GM18505 (cell line): Measurements from ENCODE around the gene ADIG.

Source experiments
- ATAC-seq: cut with Tn5 transposase; IDR thresholded peaks from one replicate; pipeline ENCODE4 v1.9.1; 2021; ENCODE audit not compliant: unreplicated experiment
- POLR2A ChIP-seq: IDR thresholded peaks from 4 replicates; pipeline ENCODE4 v1.6.1; 2011; ENCODE audit warnings: borderline replicate concordance; ENCODE audit not compliant: insufficient read depth, insufficient read length; ENCODE audit errors: extremely low read depth

ADIG gene

DNA sequence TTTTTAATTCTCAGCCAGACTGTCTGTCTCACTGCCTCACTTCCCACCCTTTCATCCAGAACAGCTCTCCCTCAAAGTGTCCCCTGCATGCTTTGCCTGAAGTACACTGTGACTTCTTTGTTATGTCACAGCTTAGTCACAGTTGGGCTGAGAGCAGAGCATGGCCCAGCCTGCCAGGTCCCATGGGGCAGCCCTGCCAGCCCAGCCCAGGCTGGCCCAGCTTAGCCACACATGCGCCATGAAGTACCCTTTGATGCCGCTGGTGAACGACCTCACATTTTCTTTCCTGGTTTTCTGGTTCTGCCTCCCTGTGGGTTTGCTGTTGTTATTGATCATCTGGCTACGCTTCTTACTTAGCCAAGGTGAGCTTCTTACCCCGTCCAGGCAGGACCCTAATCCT, at the start of gene ADIG:
Gene ADIG (plus strand): TSS at position 185 of the 400 bp plus-strand sequence. CDS start 54 bp downstream, at position 239.
- no peak for TF ChIP-seq POLR2A

DNA sequence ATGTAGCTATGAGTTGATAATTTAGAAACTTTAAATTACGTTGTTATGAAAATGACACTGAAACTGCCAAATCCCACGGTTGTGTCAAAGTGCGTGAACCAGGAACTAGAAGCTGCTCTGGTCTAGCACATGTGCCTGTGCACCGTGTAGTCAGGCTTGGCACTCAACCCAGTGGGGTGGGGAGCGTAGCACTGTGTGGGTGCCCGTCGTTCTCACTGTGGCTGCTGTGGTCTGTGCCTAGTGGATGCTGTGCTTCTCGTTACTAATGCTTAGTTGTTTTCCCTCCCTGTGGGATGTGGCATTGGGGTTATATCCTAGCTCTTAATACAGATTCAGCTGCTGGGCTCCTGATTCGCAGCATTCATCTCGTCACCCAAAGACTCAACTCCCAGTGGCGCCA, 46.2 kb upstream of the ADIG start:
- no peak for TF ChIP-seq POLR2A
- ATAC-seq: no peak

More for the DNA sequence above, at the start of gene ADIG:
- ATAC-seq: no peak

GRCh38 chr20:38536310-38536709, 44.7 kb upstream of the ADIG start:
- no peak for TF ChIP-seq POLR2A
- ATAC-seq: no peak

DNA sequence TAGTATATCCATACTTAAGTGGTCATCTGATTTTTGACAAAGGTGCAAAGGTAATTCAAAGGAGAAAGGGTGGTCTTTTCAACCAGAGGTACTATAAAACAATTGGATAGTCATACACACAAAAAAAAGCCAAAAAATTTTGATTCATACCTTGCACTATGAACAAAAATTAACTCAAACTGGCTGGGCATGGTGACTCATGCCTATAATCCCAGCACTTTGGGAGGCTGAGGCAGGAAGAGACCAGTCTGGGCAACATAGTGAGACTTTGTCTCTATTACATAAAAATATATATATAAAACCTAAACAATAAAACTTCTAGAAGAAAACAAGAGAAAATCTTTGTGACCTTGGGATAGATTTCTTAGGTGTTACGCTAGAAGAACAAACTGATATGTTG, 43.8 kb upstream of the ADIG start:
- TF ChIP-seq POLR2A: no peak
- ATAC-seq: no peak

- no peak for ATAC-seq
- no peak for TF ChIP-seq POLR2A
Measured at GRCh38 chr20:38538789-38539188, 42.2 kb upstream of the ADIG start.

DNA sequence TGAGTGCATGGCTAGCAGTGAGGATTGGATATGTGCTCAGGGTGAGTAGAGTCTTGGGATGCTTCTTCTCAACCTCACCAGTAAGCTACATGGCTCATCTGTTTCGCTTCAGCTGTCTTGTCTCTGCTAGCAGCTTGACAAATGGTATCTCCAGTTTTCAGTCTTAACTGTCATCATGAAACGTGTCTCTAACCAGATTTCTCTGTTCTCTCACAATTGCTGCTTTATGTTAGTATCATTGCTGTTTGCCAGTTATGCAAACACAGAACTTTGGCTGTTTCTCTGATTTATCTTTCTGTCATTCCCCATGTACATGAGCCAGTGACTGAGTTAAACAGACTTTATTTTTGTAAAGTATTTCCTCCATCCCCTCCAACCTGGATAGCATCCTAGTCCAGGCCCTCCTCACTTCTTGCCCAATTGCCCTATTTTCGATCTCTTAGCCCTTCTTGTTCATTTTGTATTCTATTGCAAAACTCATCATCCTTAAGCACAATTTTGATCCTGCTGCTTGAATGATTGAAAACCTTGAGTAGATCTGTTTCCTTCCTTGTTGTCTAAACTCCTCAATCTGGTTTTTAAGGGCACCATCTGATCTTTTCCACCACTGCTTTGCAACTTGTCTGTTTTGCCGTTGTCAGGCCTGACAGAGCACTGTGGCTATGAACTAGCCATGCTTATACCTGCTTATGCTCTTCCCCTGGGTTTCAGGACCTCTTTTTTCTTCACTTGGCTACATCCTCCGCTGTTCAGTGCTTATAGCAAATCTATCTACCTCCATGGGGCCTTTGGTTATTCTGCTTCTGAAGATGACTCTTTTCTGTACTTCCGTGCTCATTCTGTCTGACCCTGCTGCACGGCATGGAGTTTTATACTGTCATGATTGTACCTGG, 37.7 kb upstream of the ADIG start:
- no peak for ATAC-seq
- no peak for TF ChIP-seq POLR2A

GRCh38 chr20:38545771-38546170, 35.2 kb upstream of the ADIG start:
- ATAC-seq: no peak
- TF ChIP-seq POLR2A: no peak

- ATAC-seq: no peak
- TF ChIP-seq POLR2A: no peak
Measured at GRCh38 chr20:38547288-38548085, 33.5 kb upstream of the ADIG start.

DNA sequence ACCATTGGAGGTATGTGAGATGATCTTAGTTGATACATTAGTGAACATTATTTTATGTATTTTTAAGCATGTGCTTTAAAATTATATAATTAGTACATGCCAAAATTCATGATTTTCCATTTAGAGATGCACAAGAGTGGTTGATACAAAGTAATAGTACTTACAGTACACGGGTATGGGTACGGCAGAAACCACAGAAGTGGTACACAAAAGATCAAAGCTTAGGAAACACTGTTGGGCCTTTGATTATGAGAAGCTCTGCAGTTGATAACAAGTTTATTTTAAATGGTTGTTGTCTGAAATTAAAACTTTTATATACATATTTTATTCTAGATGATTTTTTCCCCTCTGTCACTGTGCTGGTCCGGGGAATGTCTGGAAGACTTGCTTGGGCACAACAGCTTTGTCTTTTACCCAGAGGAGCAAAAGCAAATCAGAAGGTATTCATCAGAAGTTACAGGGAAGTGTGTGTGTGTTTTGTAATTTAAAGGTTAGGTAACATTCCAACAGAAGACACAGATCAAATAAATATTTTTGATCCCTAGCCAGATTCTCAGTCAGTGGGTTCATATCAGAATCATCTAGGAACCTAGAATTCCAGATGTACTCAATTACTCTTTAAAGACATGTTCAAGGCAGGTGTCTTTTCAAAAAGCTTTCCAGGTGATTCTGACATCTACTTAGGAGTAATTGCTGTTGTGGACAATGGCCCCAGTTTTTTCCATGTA, 32.5 kb upstream of the ADIG start:
- no peak for ATAC-seq

GRCh38 chr20:38550274-38550673, 30.7 kb upstream of the ADIG start:
- no peak for TF ChIP-seq POLR2A
- no peak for ATAC-seq

More for the DNA sequence above, 32.5 kb upstream of the ADIG start:
- no peak for TF ChIP-seq POLR2A

DNA sequence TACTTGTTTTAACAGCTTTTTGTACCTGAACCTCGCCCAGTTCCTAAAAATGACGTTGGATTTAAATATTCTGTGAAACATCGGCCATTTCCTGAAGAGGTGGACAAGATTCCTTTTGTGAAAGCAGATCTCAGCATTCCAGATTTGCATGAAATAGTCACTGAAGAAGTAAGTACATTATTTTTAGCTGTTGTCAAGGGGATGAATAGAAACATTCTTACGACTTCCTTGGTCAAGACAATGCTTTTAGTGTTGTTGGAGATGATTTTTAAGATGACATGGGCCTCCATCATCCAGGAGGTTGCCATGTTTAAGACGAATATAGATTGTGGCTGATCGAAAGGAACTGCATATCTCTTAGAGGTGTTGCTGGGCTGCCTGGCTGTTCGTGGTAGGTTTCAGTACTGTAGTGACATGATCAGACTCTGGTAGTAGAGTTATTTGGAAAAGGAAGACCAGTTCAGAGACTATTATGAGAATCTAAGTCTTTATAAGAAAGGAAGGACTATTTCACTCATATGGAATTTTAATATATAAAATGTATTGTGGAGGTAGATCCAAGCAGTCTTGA, 29.9 kb upstream of the ADIG start:
- no peak for TF ChIP-seq POLR2A
- no peak for ATAC-seq

- no peak for ATAC-seq
- TF ChIP-seq POLR2A: no peak
Measured at GRCh38 chr20:38554986-38555385, 26.0 kb upstream of the ADIG start.

- no peak for ATAC-seq
- no peak for TF ChIP-seq POLR2A
Measured at GRCh38 chr20:38555395-38555794, 25.6 kb upstream of the ADIG start.
